ENCODE data around the gene FAM83F.

Gene FAM83F

DNA sequence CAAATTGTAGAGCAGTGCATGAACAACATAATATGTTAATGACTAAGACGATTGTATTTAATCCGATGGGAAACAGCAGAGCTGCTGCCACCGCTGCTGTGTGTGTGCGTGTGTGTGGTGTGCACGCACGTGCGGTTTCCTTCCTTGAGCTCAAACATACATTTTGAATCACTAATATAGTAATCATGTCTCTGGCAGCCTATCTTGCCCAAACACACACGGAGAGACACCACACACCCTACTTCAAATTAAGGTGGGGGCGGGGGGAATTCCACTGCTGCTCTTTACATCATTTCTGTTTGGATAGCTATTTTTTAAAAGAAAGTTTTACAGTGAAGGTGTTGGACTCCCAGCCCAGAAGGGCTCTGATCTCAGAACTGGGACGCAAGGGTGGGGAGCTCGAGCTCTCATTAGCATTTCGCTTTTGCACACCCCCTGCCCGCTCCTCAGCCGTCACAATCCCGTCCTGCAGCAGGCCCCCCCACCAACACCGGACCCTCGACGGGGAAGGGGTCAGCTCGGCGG, 651 bp upstream of the FAM83F start:
- no peak for DNase-seq (ENCODE audit: low read depth)

DNA sequence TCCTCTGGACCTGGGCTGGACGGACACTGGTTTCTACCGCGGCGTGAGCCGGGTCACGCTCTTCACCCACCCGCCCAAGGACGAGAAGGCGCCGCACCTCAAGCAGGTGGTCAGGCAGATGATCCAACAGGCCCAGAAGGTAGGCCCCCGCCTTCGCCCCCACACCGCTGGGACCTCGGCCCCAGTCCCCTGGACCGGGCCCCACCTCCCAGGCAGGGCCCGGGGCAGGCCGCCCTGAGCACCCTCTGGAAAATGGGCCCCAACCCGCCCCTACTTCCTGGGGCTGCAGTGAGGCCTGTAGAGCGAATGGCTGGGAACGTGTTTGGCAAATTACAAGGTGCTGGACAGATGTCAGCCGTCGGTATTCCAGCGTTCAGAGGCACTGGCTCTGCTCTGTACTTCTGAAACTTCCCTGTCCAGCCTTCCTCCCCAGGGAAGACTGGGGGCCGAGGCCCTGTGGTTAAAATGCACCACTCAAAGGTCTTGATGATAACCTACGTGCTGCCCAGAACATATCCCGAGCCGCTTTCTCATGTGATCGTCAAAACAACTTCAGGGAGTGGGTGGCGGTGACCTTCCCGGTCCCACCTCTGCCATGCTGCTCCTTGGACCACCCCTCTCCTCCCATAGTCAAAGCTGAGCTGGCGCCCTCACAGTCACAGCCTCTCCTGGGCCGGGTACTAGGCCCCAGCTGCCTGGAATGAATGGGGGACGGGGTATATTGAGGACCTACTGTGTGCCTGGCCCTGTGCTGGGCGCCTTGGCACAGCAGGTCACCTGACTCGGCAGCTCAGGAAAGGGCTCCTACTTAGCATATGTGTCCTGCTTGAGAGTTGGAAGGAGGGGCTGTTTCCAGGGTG, 869 bp downstream of the FAM83F start:
- no peak for DNase-seq (ENCODE audit: low read depth)

DNA sequence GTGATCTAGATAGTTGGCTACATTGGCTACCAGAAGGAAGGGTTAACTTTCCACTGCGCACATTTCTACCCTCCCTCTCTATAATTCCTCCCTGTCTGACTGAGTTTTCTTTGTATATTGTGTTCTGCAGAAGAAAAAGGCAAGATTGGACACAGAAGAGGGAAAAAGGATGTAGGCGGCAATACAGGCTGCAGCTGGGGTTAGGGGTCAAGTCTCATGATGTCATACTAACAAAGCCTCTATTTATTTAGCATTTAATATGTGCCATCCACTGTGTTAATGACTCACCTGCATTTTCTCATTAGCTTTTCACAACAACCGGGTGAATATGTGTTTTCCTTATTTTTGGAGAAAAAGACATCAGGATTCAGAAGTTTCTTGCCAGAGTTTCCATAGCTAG, 2.0 kb downstream of the FAM83F start:
- no peak for DNase-seq (ENCODE audit: low read depth)

DNA sequence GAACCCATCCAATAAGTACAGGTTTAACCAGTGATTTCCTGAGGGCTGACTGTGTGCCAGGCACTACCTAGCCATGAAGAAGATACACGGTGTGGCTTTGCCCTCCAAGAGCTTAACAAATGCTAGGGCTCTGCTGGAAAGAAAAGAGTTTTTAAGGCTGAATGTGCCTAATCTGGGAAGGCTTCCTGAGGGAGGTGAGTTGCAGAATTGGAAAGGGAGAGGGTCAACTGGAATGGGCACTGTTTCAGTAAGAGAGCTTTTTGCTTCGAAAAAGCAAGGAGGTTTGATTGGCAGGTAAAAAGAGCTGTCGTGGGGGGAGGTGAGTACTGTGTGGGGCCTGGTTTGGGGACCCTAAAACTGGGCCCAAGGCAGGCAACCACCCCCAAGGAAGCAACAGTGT, 2.7 kb downstream of the FAM83F start:
- DNase-seq (ENCODE audit: low read depth) = no peak

GRCh38 chr22:39997939-39998726, 3.4 kb downstream of the FAM83F start:
- no peak for DNase-seq (ENCODE audit: low read depth)

DNA sequence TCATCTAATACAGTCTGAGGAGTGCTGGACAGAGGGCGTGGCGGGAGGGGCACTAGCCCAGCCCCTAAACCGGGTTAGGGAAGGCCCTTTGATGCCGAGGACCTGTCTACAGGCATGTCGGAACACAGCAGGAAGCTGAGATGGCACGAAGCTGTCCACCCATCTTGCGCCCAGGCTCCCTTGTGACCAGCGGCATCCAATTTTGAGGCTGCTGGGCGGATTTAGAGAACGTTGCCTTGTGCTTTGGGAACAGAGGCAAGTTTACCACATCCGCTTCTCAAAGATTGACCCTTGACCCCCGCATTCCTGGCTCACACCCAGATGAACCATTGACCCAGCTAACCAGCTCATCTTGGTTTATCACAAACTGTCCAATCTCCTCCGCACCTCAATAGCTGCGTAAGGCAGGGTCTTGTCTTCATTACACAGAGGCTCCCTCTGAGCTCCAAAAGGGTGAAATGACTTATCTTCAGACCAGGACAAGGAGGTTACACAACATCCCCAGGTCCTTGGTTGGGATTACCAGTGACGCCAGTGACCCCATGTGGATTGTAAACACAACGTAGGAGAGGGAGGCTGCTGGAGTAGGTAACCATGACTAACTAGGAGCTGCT, 4.5 kb downstream of the FAM83F start:
- DNase-seq (ENCODE audit: low read depth) = no peak

GRCh38 chr22:40000171-40000570, 5.4 kb downstream of the FAM83F start:
- no peak for DNase-seq (ENCODE audit: low read depth)

DNA sequence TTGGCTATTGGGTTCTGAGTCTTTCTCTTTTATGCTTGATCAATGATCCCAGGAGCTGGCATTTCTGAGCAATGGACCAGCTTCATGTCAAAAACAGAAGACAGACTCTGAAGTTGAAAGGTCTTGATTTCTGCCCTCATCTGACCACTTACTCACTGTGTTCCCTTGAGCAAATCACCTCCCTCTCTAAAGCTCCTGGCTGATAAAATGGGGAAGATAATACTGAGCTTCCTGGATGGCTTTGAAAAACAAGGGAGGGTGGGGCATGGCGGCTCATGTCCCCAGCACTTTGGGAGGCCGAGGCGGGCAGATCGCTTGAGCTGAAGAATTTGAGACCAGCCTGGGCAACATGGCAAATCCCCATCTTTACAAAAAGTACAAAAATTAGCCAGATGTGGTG, 6.4 kb downstream of the FAM83F start:
- DNase-seq (ENCODE audit: low read depth) = no peak

GRCh38 chr22:40001800-40002577, 7.2 kb downstream of the FAM83F start:
- DNase-seq (ENCODE audit: low read depth) = no peak

DNA sequence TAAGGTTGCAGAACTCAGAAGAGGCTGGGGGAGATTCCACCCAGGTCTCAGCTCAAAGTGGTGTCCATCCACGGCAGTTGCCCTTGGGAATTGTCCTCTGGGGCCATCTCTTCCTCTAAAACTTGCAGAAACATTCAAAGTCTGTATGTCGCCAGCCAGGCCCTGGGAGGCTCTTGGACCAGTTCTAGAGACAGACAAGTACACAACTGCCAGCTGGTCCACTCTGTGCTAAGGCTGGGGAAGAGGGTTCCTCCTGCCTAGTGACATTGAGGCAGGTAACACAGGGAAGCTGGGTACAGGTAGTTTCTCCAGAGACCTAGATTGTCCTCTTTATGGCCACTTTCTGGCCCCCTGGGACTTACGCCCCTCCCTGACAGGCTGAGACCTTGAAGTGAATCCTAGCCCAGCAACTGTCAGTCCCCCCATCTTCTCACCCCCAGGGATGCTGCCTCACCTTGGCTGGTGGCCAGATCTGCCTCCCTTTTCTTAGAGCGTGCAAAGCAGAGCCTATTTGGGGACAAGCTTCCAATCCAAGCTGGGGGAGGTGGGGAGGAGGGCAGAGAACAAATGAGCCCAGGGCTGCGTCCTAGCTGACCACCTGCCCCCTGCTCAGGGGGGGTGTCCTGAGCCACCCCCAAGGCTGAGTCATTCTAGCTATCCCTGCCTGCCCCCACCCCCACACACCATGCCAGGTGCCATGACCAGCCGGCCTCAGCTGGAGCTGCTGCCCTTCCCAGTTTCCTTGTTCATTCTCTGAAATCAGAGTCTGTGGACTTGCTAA, 8.4 kb downstream of the FAM83F start:
- no peak for DNase-seq (ENCODE audit: low read depth)

GRCh38 chr22:40004836-40005235, 10.1 kb downstream of the FAM83F start:
- DNase-seq (ENCODE audit: low read depth) = no peak

- DNase-seq (ENCODE audit: low read depth) = no peak
Observed at GRCh38 chr22:40006641-40007040, 11.9 kb downstream of the FAM83F start.

DNA sequence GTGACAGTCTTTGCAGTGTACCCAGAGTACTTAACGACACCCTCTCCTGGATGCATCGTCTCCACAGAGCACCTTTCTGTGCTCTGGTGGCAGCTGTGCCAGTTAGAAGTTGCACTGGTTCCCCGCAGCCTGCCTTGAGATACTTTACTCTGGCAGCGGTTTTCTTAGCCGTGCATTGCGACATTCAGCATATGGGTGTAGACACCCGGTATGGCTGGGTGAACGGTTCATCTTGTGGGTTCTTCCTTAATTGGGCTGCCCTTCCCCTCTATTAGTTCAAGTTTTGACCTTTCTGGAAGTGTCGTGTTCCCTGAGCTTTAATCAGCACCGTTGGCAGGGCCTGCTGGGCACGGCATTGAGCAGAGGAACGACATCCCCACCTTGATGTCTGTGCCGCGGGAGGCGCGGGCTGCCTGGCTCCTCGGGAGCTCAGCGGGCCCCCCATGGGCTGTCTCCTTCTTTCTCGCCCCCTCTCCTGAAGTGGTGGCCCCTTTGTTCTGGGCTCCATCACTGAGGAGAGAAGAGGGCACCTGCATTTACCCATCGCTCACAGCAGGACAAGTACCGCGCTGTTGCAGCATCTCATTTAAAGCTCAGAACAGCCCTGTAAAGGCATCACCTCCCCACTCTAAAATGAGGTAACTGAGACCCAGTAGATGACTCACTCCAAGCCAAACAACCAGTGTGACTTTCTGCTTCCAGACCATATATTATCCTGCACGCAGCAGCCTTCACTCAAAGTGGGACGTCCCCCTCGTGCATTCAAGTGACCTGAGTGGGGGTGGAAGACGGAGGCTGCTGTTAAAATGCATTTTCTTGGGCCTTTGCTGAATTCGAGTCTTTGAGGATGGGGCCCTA, 13.3 kb downstream of the FAM83F start:
- no peak for DNase-seq (ENCODE audit: low read depth)

- DNase-seq (ENCODE audit: low read depth) = no peak
Observed at GRCh38 chr22:40008726-40009291, 14.1 kb downstream of the FAM83F start.

DNA sequence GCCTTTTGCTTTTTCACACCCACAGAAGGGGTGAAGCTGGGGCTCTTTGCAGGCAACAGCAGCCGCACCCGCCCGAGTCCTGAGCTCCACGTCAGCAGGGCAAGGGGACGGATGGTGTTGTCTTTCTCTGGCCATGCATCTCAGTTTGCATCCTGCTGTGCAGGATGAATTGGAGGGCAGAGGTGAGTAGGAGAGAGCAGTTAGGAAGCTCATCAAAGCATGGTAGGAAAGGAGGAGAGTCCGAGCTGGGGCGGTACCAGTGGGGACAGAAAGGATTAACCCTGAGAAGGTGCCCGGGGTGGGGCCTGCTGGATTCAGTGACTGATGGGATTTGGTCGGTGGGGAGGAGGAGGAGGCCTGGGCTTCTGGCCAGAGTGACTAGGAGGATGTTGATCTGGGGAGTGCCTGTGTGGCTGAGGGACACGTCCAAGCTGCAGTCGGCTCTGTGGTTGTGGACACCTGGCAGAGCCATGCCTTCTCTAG, 14.6 kb downstream of the FAM83F start:
- no peak for DNase-seq (ENCODE audit: low read depth)

- DNase-seq (ENCODE audit: low read depth) = no peak
Observed at GRCh38 chr22:40009951-40010671, 15.4 kb downstream of the FAM83F start.

DNA sequence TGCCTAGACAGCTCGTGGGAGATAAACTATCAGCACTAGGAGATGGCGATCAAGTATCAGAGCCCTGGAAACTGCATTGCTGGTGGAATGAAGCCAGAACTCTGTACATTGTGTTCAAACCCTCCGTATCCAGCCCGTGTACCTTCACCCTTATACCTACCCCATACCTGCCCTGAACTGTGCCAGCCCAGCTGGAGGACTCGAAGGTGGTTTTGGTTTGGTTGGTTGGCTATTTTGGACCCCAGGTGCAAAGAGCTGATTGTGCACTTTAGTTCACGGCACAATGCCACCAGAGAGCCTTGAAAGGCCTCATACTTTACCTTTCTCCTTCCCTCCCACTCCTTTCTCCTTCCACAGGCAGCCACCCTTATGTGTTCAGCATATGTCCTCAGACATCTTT, 16.0 kb downstream of the FAM83F start:
- no peak for DNase-seq (ENCODE audit: low read depth)

- DNase-seq (ENCODE audit: low read depth) = no peak
Observed at GRCh38 chr22:40014667-40015248, 20.0 kb downstream of the FAM83F start.

Data from stromal cell of bone marrow (primary cell).